ENCODE results near the gene MYO9B. TPM values are rescaled to one million over a fixed set of nuclear protein-coding genes. Genes with fewer than 3 reads are reported as not detected.

MYO9B gene, protein sequence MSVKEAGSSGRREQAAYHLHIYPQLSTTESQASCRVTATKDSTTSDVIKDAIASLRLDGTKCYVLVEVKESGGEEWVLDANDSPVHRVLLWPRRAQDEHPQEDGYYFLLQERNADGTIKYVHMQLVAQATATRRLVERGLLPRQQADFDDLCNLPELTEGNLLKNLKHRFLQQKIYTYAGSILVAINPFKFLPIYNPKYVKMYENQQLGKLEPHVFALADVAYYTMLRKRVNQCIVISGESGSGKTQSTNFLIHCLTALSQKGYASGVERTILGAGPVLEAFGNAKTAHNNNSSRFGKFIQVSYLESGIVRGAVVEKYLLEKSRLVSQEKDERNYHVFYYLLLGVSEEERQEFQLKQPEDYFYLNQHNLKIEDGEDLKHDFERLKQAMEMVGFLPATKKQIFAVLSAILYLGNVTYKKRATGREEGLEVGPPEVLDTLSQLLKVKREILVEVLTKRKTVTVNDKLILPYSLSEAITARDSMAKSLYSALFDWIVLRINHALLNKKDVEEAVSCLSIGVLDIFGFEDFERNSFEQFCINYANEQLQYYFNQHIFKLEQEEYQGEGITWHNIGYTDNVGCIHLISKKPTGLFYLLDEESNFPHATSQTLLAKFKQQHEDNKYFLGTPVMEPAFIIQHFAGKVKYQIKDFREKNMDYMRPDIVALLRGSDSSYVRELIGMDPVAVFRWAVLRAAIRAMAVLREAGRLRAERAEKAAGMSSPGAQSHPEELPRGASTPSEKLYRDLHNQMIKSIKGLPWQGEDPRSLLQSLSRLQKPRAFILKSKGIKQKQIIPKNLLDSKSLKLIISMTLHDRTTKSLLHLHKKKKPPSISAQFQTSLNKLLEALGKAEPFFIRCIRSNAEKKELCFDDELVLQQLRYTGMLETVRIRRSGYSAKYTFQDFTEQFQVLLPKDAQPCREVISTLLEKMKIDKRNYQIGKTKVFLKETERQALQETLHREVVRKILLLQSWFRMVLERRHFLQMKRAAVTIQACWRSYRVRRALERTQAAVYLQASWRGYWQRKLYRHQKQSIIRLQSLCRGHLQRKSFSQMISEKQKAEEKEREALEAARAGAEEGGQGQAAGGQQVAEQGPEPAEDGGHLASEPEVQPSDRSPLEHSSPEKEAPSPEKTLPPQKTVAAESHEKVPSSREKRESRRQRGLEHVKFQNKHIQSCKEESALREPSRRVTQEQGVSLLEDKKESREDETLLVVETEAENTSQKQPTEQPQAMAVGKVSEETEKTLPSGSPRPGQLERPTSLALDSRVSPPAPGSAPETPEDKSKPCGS (N-terminal part only)
- total RNA-seq (2022; extraction: Qiagen RNA extraction), result 29.1 to 35.7 TPM (median 34.5 TPM) in 5 replicates

DNA sequence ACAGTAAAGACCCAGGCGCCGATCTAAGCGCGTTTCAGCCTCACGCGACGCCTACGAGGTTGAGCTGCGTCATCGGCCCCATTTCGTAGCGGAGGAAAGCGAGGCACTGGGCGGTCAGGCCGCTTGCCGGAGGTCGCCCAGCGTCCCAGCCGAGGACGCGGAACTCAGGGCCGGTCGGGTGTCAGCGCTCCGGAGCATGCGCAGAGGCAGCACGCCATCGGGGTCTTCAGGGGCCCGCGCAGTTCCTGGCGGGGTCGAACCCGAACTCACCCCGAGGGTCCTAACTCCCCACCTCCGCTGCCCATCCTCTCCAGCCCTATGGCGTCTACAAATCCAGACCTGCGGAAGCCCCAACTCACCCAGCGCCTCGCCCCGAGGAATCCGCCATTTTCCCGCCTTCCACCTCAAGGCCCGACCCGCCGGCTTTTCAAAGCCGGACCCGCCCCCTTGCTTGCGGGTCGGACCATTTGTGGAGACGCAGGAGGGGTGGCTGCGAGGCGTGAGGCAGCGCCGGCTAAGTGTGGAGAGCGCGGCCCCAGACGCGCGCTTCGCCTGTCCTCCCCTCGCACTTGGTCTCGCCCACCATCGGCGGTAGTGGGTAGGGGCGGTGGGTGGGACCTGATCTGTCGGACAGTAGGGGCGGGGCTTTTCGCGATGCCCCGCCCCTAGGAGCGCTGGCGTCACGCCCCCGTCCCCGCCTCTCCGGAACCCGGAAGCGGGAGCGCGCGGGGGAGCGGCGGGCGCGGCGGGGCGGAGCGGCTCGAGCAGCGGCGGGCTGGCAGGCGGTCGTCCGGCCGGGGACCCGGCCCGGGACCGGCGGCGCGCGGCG lies at the start of gene MYO9B, which contains the start of gene HAUS8:
TSS of gene MYO9B (plus strand) at position 743 of the 829 bp plus-strand sequence. CDS start 25,941 bp downstream, outside the sequence.
TSS of gene HAUS8 (minus strand) at position 418 of the 829 bp plus-strand sequence. CDS start at position 388, 30 bp downstream.

DNA sequence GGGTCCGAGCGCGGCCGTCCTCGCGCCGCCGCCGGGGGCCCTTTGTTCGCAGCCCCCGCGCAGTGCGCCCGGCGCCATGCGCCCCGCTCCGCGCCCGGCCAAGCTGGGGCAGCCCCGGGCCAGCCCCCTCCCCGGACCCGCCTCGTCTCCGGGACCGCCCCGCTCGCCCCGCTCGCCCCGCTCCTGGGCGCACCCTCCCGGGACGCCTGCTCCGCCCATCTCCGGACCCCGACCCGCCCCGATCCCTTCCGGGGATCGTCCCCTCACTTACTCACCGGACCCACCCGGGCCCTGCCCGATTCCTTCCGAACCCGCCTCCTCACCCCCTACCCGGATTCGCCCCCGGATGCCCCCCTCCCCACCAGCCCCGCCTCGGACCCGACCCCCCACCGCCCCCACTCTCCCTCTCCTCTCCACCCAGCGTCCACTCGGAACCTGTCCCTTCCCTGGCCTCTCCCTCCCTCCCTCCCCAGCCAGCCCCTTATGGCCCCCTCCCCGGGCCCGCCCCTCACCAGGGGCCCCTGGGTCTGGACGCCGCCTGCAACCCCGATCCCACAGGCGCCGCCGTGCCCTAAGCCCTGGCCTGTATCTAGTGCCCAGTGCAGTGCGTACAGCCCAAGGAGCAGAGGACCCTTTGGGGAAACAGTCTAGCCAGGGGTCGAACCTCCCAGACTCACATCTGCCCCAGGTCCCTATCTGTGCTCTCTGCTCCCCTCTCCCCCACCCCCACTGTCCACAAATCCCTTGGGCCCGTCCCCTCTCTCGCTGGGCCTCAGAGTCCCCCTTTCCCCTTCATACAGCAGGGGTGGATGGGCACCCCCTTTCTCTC lies 48.7 kb upstream of the MYO9B start, which contains the start of gene CPAMD8:
TSS of gene CPAMD8 (minus strand) at position 105 of the 829 bp plus-strand sequence. CDS start 168 bp downstream, outside the sequence.

DNA sequence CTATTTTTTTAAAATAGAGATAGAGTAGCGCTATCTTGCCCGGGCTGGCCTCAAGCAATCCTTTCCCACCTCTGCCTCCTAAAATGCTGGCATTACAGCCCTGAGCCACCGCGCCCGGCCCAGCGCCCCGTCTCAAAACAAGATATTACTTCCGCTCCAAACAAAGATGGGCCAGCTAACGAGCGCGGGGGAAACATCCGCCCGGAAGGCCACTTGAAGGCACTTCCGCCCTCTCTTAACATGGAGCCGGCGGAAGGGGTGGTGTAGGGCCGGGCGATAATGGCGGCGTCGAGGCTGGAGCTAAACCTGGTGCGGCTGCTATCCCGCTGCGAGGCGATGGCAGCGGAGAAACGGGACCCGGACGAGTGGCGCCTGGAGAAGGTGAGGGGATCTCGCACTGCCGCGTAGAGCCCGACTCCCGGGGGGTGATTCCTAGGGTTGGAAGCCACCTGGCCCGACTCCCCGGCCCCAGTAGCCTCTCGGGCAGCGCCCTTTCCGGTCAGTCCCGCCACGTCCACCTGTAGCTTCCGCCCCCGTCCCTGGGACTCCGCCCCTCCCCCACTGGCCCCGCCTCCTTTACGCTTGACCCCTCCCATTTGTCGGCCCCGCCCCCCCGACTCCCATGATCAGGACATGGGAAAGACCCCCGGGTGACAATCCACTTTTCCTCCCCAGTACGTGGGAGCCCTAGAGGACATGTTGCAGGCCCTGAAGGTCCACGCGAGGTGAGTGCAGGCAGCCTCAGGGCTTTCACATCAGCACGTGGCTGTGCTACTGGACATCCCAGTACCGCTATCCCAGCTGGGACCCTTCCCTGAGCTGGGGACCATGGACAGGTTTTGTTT lies 139.8 kb downstream of the MYO9B start, which contains the start of gene USE1:
TSS of gene USE1 (plus strand) at position 231 of the 845 bp plus-strand sequence. CDS start at position 280, 49 bp downstream.

DNA sequence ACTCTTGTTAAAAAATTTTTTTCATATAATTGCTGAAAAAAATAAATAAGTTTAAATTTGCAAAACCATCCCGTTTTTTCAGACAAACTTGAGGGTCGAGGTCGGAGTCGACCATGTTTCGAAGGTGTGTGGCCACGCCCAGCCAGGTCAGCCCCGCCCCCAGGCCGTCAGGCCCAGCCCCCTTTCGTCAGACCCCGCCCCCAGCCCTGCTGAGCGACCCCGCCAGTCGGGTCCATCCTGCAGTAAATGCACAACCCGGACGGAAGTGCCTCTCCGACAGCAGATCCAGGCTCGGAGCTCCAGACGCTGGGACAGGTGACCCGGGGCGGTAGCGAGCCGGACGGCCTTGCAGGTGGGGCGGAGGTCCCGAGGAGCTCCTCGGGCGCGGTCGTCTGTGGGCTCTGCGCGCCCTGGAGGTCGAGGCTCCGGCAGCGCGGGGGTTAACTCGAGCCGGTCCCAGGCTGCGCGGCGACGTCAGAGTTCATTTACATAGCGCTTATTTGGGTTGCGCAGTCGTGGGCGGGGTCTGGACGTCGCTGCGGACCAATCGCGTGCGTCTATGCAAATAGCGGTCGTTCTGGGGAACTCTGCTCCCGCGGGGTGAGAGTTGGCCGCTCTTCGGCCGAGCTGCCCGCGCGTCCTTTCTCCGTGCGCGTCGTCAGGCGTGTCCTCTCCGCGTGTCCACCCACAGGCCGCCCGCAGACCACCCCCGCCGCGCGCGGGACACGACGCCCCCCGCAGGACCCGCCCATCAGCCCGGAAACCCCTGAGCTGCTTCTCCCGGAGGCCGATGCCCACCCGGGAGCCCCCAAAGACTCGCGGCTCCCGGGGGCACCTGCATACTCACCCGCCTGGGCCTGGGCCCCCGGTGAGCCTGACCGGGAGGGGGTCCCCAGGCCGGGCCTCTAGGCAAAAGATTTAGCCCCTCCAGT lies 150.7 kb downstream of the MYO9B start, which contains the start of gene OCEL1:
TSS of gene OCEL1 (plus strand) at position 225 of the 932 bp plus-strand sequence. CDS start at position 247, 22 bp downstream.

DNA sequence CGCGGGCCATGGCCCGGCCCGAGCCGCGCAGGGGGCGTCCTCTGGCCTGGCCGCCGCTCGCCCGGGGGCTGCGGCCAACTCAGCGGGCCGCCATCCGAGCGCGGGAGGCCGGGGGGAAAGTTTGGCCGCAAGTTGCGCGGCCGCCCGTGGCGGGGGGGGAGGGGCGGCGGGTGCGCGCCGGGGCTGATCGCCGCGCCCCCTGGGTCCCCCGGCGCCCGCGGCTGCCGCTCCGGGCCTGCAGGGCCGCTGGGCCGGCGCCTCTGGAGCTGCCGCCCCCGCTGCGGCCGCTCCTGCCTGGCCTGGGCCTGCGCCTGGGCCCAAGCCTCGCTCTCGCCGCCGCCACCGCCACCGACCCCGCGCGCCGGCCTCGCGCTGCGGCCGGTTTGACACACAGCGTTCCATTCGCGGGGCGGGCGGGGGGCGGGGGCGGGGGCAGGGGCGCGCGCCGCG lies 170.0 kb downstream of the MYO9B start, which contains the start of gene NR2F6:
TSS of gene NR2F6 (minus strand) at position 385 of the 450 bp plus-strand sequence. CDS start 699 bp downstream, outside the sequence.

Other genes with a start within 250 kb of the MYO9B start
- gene SIN3B, start 246.4 kb upstream of the MYO9B start, total RNA-seq (2022; extraction: Qiagen RNA extraction), result 17.7 to 21.3 TPM (median 20.0 TPM) in 5 replicates
- 0.03 TPM in 1 of 5 replicates, not detected in the others for gene F2RL3, start 186.8 kb upstream of the MYO9B start, total RNA-seq (2022; extraction: Qiagen RNA extraction)
- 0.05 to 0.18 TPM (median 0.07 TPM) in 4 of 5 replicates, not detected in the other for gene CPAMD8, start 49.0 kb upstream of the MYO9B start, total RNA-seq (2022; extraction: Qiagen RNA extraction)
- 12.3 to 14.3 TPM (median 12.5 TPM) in 5 replicates for gene HAUS8, start 325 bp upstream of the MYO9B start, total RNA-seq (2022; extraction: Qiagen RNA extraction)
- 13.7 to 17.8 TPM (median 15.3 TPM) in 5 replicates for gene USE1, start 139.6 kb downstream of the MYO9B start, total RNA-seq (2022; extraction: Qiagen RNA extraction)
- 9.6 to 13.3 TPM (median 11.6 TPM) in 5 replicates for gene OCEL1, start 150.4 kb downstream of the MYO9B start, total RNA-seq (2022; extraction: Qiagen RNA extraction)
- gene NR2F6, start 170.1 kb downstream of the MYO9B start, total RNA-seq (2022; extraction: Qiagen RNA extraction), result 29.3 to 63.7 TPM (median 62.0 TPM) in 5 replicates
- gene USHBP1, start 189.0 kb downstream of the MYO9B start, total RNA-seq (2022; extraction: Qiagen RNA extraction), result 0.02 TPM in 1 of 5 replicates, not detected in the others
- gene BABAM1, start 191.7 kb downstream of the MYO9B start, total RNA-seq (2022; extraction: Qiagen RNA extraction), result 56.7 to 66.0 TPM (median 61.4 TPM) in 5 replicates
- gene ANKLE1, start 206.1 kb downstream of the MYO9B start, total RNA-seq (2022; extraction: Qiagen RNA extraction), result 0.36 to 0.58 TPM (median 0.38 TPM) in 5 replicates
- 1.8 to 3.2 TPM (median 2.8 TPM) in 5 replicates for gene ABHD8, start 227.6 kb downstream of the MYO9B start, total RNA-seq (2022; extraction: Qiagen RNA extraction)
- 61.1 to 87.7 TPM (median 75.2 TPM) in 5 replicates for gene MRPL34, start 230.1 kb downstream of the MYO9B start, total RNA-seq (2022; extraction: Qiagen RNA extraction)
- 51.9 to 57.5 TPM (median 53.8 TPM) in 5 replicates for gene DDA1, start 233.8 kb downstream of the MYO9B start, total RNA-seq (2022; extraction: Qiagen RNA extraction)

Data from A549 treated with Hydrocortisone at 1 μM for 4 hours (cell line).